RWPE2 (cell line): ENCODE measurements around the gene ASIC1.

ENCODE experiments used
- ATAC-seq: fragments of 200-7000 bp; cut with Tn5 transposase; 3 replicates; pipeline ENCODE4 v1.9.1; 2021; ENCODE audit warnings: low read depth
- DNase-seq: peaks from one replicate; pipeline ENCODE4 v3.0.0-alpha.2; 2020; ENCODE audit warnings: low spot score
- H3K27ac ChIP-seq: fragments of 450-650 bp; 2 replicates; pipeline ENCODE4 v1.5.1; 2017; ENCODE audit warnings: mild to moderate bottlenecking; ENCODE audit not compliant: poor library complexity, severe bottlenecking
- H3K27me3 ChIP-seq: fragments of 250-450 bp; sonication (Bioruptor Pico); 2 replicates; pipeline ENCODE4 v1.5.1; 2021; ENCODE audit warnings: mild to moderate bottlenecking, moderate library complexity; ENCODE audit not compliant: insufficient read depth, poor library complexity, severe bottlenecking
- H3K36me3 ChIP-seq: fragments of 250-450 bp; sonication (Bioruptor Pico); 2 replicates; pipeline ENCODE4 v1.5.1; 2020; ENCODE audit warnings: low read depth, mild to moderate bottlenecking, moderate library complexity
- H3K4me1 ChIP-seq: fragments of 250-450 bp; sonication (Bioruptor Pico); 2 replicates; pipeline ENCODE4 v1.5.1; 2021; ENCODE audit warnings: mild to moderate bottlenecking, moderate library complexity; ENCODE audit not compliant: insufficient read depth, poor library complexity, severe bottlenecking
- H3K4me3 ChIP-seq: fragments of 250-450 bp; sonication (Bioruptor Pico); 2 replicates; pipeline ENCODE4 v1.5.1; 2021; ENCODE audit warnings: mild to moderate bottlenecking, moderate library complexity; ENCODE audit not compliant: severe bottlenecking
- H3K9me3 ChIP-seq: fragments of 250-450 bp; sonication (Bioruptor Pico); 2 replicates; pipeline ENCODE4 v1.5.1; 2021; ENCODE audit warnings: mild to moderate bottlenecking, moderate library complexity; ENCODE audit not compliant: severe bottlenecking
- TF ChIP-seq, protein P1 (sequence below): fragments of 450-650 bp; IDR thresholded peaks from one replicate; pipeline ENCODE4 v1.5.1; 2017; ENCODE audit warnings: mild to moderate bottlenecking, moderate library complexity; ENCODE audit not compliant: poor library complexity, severe bottlenecking

The ASIC1 gene

DNA sequence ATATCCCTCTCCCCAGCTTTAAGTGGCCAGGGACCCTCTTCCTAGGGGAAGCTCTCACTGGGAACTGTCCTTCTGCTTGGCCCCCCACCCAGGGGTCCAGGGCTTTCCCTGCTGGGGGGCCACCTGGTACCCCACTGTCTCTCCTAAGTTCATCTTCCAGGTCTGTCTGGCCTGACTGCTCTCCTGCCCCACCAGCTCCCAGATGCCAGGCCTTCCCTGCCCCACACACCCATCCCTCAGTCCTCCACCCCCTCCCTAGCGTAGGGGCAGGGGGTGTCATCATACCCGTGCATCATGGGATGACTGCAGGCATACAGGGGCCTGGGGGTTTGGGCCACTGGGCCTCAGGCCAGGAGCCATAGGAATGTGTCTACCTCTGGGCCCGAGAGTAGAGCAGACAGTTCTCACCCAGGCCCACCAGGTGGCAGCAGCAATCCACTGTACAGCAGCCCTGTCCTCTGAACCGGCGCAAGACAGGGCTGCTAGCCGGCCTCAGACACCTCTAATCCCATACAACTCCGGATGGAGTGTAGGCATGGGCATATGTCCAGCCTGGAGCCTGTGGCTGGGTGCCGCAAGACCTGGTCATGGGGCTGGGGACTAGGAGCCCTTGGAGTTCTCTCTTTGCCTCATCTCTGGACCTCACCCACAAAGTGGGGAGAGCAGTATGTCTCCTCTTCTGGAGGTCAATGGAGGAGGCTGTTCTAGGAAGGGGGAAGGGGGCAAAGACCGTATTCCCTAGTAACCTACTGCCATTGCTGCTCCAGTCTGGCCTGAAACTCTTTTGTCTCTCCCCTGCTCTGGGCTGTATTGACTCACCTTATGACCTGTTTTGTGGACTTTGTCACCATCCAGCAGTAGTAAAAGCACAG is 17.8 kb downstream of the ASIC1 start:
- H3K9me3 ChIP-seq, result no peaks in the 10 kb centered on the region
- TF ChIP-seq, protein P1, sequence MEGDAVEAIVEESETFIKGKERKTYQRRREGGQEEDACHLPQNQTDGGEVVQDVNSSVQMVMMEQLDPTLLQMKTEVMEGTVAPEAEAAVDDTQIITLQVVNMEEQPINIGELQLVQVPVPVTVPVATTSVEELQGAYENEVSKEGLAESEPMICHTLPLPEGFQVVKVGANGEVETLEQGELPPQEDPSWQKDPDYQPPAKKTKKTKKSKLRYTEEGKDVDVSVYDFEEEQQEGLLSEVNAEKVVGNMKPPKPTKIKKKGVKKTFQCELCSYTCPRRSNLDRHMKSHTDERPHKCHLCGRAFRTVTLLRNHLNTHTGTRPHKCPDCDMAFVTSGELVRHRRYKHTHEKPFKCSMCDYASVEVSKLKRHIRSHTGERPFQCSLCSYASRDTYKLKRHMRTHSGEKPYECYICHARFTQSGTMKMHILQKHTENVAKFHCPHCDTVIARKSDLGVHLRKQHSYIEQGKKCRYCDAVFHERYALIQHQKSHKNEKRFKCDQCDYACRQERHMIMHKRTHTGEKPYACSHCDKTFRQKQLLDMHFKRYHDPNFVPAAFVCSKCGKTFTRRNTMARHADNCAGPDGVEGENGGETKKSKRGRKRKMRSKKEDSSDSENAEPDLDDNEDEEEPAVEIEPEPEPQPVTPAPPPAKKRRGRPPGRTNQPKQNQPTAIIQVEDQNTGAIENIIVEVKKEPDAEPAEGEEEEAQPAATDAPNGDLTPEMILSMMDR, result peak; percentile 91
- ATAC-seq, result peak; percentile 92

DNA sequence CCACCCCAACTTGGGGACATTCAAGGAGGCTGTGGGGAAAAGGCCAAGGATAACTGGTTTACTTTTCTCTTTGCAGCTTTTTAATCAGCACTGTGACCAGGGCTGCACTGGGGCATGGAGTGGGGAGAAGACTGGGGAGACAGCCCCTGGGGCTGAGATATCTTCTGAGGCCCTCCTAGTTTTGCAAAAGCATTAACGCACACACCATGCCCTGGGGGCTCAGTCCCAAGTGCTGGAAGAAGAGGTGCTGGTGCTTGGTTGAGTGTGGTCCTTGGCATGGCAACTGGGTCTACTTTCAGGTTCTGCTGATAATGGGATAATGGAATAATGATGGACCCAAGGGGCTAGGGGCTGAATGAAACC is 18.4 kb downstream of the ASIC1 start:
- H3K27me3 ChIP-seq, result no peaks in the 10 kb centered on the region
- DNase-seq (no peak), ATAC-seq (no peak)
- no peaks in the 10 kb centered on the region for H3K9me3 ChIP-seq
- H3K27ac ChIP-seq, result no peak overlapping the region
- H3K4me3 ChIP-seq, result no peak overlapping the region
- TF ChIP-seq, protein P1, result no peak
- H3K4me1 ChIP-seq, result no peaks in the 10 kb centered on the region
- no peaks in the 10 kb centered on the region for H3K36me3 ChIP-seq

More for the DNA sequence above, 17.8 kb downstream of the ASIC1 start:
- H3K4me1 ChIP-seq, result no peaks in the 10 kb centered on the region
- no peak overlapping the region for H3K27ac ChIP-seq
- no peak overlapping the region for H3K4me3 ChIP-seq
- no peak for DNase-seq
- no peaks in the 10 kb centered on the region for H3K27me3 ChIP-seq
- H3K36me3 ChIP-seq, result no peaks in the 10 kb centered on the region

GRCh38 chr12:50077099-50077498 is 19.7 kb downstream of the ASIC1 start:
- no peak overlapping the region for H3K4me3 ChIP-seq
- no peaks in the 10 kb centered on the region for H3K4me1 ChIP-seq
- TF ChIP-seq, protein P1, result no peak
- H3K27ac ChIP-seq, result no peak overlapping the region
- no peaks in the 10 kb centered on the region for H3K36me3 ChIP-seq
- DNase-seq, result no peak
- H3K27me3 ChIP-seq, result no peaks in the 10 kb centered on the region
- no peaks in the 10 kb centered on the region for H3K9me3 ChIP-seq
- ATAC-seq, result no peak

GRCh38 chr12:50078281-50078680 is 20.9 kb downstream of the ASIC1 start:
- Histone ChIP-seq H3K4me1 (no peaks in the 10 kb centered on the region), H3K27ac (no peak overlapping the region), H3K4me3 (no peak overlapping the region), H3K9me3 (no peaks in the 10 kb centered on the region), H3K36me3 (no peaks in the 10 kb centered on the region), H3K27me3 (no peaks in the 10 kb centered on the region)
- ATAC-seq, result no peak
- DNase-seq, result no peak
- TF ChIP-seq, protein P1, result no peak

DNA sequence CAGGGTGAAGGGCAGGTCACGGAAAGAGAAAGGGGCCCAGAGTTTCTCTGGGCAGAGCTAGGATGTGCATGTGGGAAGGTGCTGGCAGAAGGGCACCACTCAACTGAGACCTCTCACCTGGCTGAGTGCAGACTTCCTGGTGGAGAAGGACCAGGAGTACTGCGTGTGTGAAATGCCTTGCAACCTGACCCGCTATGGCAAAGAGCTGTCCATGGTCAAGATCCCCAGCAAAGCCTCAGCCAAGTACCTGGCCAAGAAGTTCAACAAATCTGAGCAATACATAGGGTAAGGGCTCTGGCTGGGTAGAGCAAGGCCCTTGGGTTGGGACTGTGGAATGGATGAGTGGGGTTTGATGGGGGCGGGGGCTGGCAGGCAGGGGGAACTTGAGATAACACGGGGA is 22.4 kb downstream of the ASIC1 start:
- Histone ChIP-seq H3K36me3 (no peaks in the 10 kb centered on the region), H3K27ac (no peak overlapping the region), H3K9me3 (no peaks in the 10 kb centered on the region), H3K4me1 (no peaks in the 10 kb centered on the region), H3K27me3 (no peaks in the 10 kb centered on the region), H3K4me3 (no peak overlapping the region)
- DNase-seq (no peak), ATAC-seq (no peak)
- TF ChIP-seq, protein P1, result no peak
